K562 (cell line): Measurements from ENCODE around the gene PTPRG. TPM values are rescaled to one million over a fixed set of nuclear protein-coding genes. Genes with fewer than 3 reads are reported as not detected.

Experiments
- ATAC-seq: fragments of 200-7000 bp; cut with Tn5 transposase; 3 replicates; pipeline ENCODE4 v1.9.1; 2020; ENCODE audit warnings: moderate library complexity
- BruUV-seq: library from RNA; stranded (reverse); fragments of 400-500 nt; replicated peaks from 2 replicates; lab custom pipeline; 2021; lab: Mats Ljungman, UMichigan
- CTCF ChIA-PET: fragments of 300-600 bp; formaldehyde crosslinking; extraction: SDS; loops from one replicate; lab custom pipeline; 2021; ENCODE audit warnings: low intra/inter-chr PET ratio; lab: Yijun Ruan, JAX
- POLR2A ChIA-PET: fragments of 300-600, 350-650 bp; sonication (Branson Sonifier 250); formaldehyde crosslinking; extraction: SDS; loops from one replicate; lab custom pipeline; 2021; ENCODE audit warnings: antibody characterized with exemption, inconsistent platforms; lab: Yijun Ruan, JAX
- DNase-seq, 4 experiments: peaks; one replicate each; pipeline versions ENCODE4 v3.0.0 to v3.0.0-alpha.2; 2011 to 2018; ENCODE audit warnings: low spot score in 3 of 4, mixed read lengths in 3 of 4; ENCODE audit errors: extremely low read depth in 1 of 4
- FAIRE-seq: peaks from 2 replicates; lab custom pipeline; 2011; peaks lifted over from hg19 to GRCh38; lab: Jason Lieb, UNC
- H2AFZ ChIP-seq: 2 replicates; pipeline ENCODE4 v1.6.0; 2011; ENCODE audit warnings: low read depth, low read length, control low read depth, inconsistent platforms
- H3K27ac ChIP-seq: fragments of 200-600 bp; 3 replicates; pipeline ENCODE4 v1.8.0; 2011; ENCODE audit warnings: low read depth, mild to moderate bottlenecking, control low read depth, inconsistent platforms, low read length, moderate library complexity, mixed read lengths; ENCODE audit errors: extremely low read depth
- H3K27me3 ChIP-seq, 2 experiments: fragments of 300-600 bp in 1 of 2; 2 replicates in 1 of 2; 3 replicates in 1 of 2; pipeline versions ENCODE4 v1.6.0 to v1.8.0; 2011; ENCODE audit warnings: inconsistent platforms in 2 of 2, low read length in 2 of 2, mild to moderate bottlenecking in 1 of 2, mixed read lengths in 1 of 2, moderate library complexity in 1 of 2; ENCODE audit not compliant: control insufficient read depth in 2 of 2, insufficient read depth in 2 of 2
- H3K36me3 ChIP-seq: fragments of 300-600 bp; 3 replicates; pipeline ENCODE4 v1.8.0; 2011; ENCODE audit warnings: mild to moderate bottlenecking, low read length, inconsistent platforms; ENCODE audit not compliant: control insufficient read depth, insufficient read depth
- H3K4me1 ChIP-seq, 2 experiments: fragments of 200-600 bp in 1 of 2; replicated peaks in 1 of 2; 2 replicates in 1 of 2; 3 replicates in 1 of 2; pipeline versions ENCODE4 v1.5.1 to v1.8.0; 2011; ENCODE audit warnings: inconsistent platforms in 2 of 2, low read length in 2 of 2, mild to moderate bottlenecking in 1 of 2, mixed read lengths in 1 of 2, moderate library complexity in 1 of 2; ENCODE audit not compliant: control insufficient read depth in 2 of 2, insufficient read depth in 2 of 2
- H3K4me2 ChIP-seq: 2 replicates; pipeline ENCODE4 v1.6.1; 2011; ENCODE audit warnings: low read length, control low read depth, inconsistent platforms, mixed read lengths; ENCODE audit not compliant: insufficient read depth
- H3K4me3 ChIP-seq: fragments of 200-600 bp; sonication (generic), shearing (Covaris generic); 2 replicates; pipeline ENCODE4 v1.5.1; 2016; ENCODE audit warnings: control low read depth, inconsistent platforms
- H3K79me2 ChIP-seq: fragments of 200-600 bp; 3 replicates; pipeline ENCODE4 v1.8.0; 2011; ENCODE audit warnings: low read length, inconsistent platforms; ENCODE audit not compliant: control insufficient read depth, insufficient read depth
- H3K9ac ChIP-seq, 2 experiments: 2 replicates each; pipeline versions ENCODE4 v1.6.0 to v1.6.1; 2011; ENCODE audit warnings: low read depth in 2 of 2, low read length in 2 of 2, control low read depth in 1 of 2, inconsistent platforms in 1 of 2, mild to moderate bottlenecking in 1 of 2, mixed read lengths in 1 of 2; ENCODE audit not compliant: insufficient read depth in 1 of 2
- H3K9me1 ChIP-seq: one replicate; pipeline ENCODE4 v1.6.0; 2011; ENCODE audit warnings: inconsistent platforms, mild to moderate bottlenecking, low read length, moderate library complexity; ENCODE audit not compliant: control insufficient read depth, insufficient read depth
- H3K9me3 ChIP-seq: replicated peaks from 2 replicates; pipeline ENCODE4 v1.5.1; 2011; ENCODE audit warnings: low read depth, low read length, inconsistent platforms; ENCODE audit not compliant: control insufficient read depth, insufficient read depth
- H4K20me1 ChIP-seq: replicated peaks from 2 replicates; pipeline ENCODE4 v1.6.1; 2011; ENCODE audit warnings: low read length, inconsistent platforms, mixed read lengths; ENCODE audit not compliant: control insufficient read depth, insufficient read depth
- CTCF ChIP-seq, 3 experiments: IDR thresholded peaks in 2 of 3; conservative IDR thresholded peaks in 1 of 3; 2 replicates each; pipeline ENCODE4 v1.5.1; 2011 to 2012; ENCODE audit warnings: low read length in 3 of 3, mild to moderate bottlenecking in 3 of 3, control low read depth in 2 of 3, improper control_type of control experiment in 1 of 3, inconsistent platforms in 1 of 3, low read depth in 1 of 3, mixed read lengths in 1 of 3, moderate library complexity in 1 of 3; ENCODE audit not compliant: insufficient read depth in 2 of 3
- ZBTB11 ChIP-seq, 3 experiments: fragments of 200-800 bp in 1 of 3; fragments of 250-450 bp in 1 of 3; fragments of 450-650 bp in 1 of 3; sonication (Bioruptor Pico) in 1 of 3; sonication (Bioruptor generic) in 1 of 3; formaldehyde crosslinking in 1 of 3; IDR thresholded peaks; 2 replicates each; pipeline versions ENCODE4 v1.6.1 to v1.8.0; 2016 to 2022; ENCODE audit warnings: mild to moderate bottlenecking in 2 of 3, missing genetic modification characterization in 2 of 3, missing compliant biosample characterization in 1 of 3, moderate library complexity in 1 of 3
- WGBS: fragments of 100-300 bp; shearing (Covaris generic); methylation state at CpG from one replicate; pipeline ENCODE4 v1.1.6; 2016; ENCODE audit warnings: low coverage, mixed read lengths; ENCODE audit not compliant: insufficient coverage; ENCODE audit errors: missing lambda C conversion rate; 5-methylcytosine and 5-hydroxymethylcytosine counted together
- in situ Hi-C: fragments of 300-500 bp; cut with MboI; formaldehyde crosslinking; loops from 4 replicates; pipeline ENCODE4 v1.15.0; 2018; ENCODE audit warnings: inconsistent platforms, mixed read lengths
- intact Hi-C: fragments of 100-400 bp; cut with micrococcal nuclease; formaldehyde crosslinking; loops from 2 replicates; pipeline ENCODE4 v1.14.2; 2022
- polyA plus RNA-seq, 8 experiments: library from polyadenylated mRNA; depleted of rRNA in 4 of 8; stranded (reverse) in 5 of 8; unstranded in 3 of 8; fragments of >200 nt; fragmentation: Nextera tagmentation in 2 of 8; fragmentation: Illumina TruSeq in 1 of 8; extraction: Ambion mirVana in 2 of 8; extraction: Trizol in 1 of 8; gene quantifications; 2 replicates each; pipeline versions ENCODE4 v1.2.1 to v1.2.3, GENCODE V29; 2011 to 2014; ENCODE audit warnings: inconsistent platforms in 1 of 8, missing spikeins in 1 of 8
- total RNA-seq, 7 experiments: library from RNA; depleted of rRNA in 6 of 7; stranded (reverse); fragments of >200 nt in 6 of 7; fragmentation: Illumina TruSeq in 2 of 7; extraction: Trizol in 2 of 7; gene quantifications; 2 replicates each; pipeline versions ENCODE4 v1.2.1 to v1.2.3, GENCODE V29; 2011 to 2021; ENCODE audit warnings: low replicate concordance in 1 of 7

The PTPRG gene
- total and polyA plus RNA-seq, 9 of the 15 experiments (the other 6 are each of a cell fraction or from before 2014, with no cell fraction given): 0.16 TPM; not detected in 8

GRCh38 chr3:61990327-61991027, 429.1 kb downstream of the PTPRG start:
- POLR2A ChIA-PET: no interaction called here
- Histone ChIP-seq H3K27ac (no peak overlapping the region), H2AFZ (no peak overlapping the region), H3K27me3 (no peaks in the 10 kb centered on the region), H3K9me3 (no peaks in the 10 kb centered on the region), H3K9ac (no peak overlapping the region), H3K4me3 (no peak overlapping the region), H3K4me2 (no peak overlapping the region), H3K4me1 (no peaks in the 10 kb centered on the region), H4K20me1 (no peaks in the 10 kb centered on the region), H3K9me1 (no peaks in the 10 kb centered on the region), H3K79me2 (no peaks in the 10 kb centered on the region), H3K36me3 (no peaks in the 10 kb centered on the region)
- DNase-seq (no peak), ATAC-seq (no peak), FAIRE-seq (no peak)
- CTCF ChIA-PET: no interaction called here
- intact Hi-C loops: no loop called here
- 2% methylated on average over 4 of the region's 4 CpGs for WGBS
- no TSS peak for BruUV-seq
- TF ChIP-seq ZBTB11 (CRISPR knock-in tag; IDR thresholded peaks at IDR 0.05) (peak in 1 of 3 experiments; percentile 13; a peak in 1 of 6 replicates), CTCF (IDR thresholded peaks at IDR 0.05 in 2 of 3, conservative IDR thresholded peaks at IDR 0.05 in 1 of 3; ENCODE audit: insufficient read depth in 2 of 3, low read depth in 1 of 3, low read length in 3 of 3) (no peak)
- in situ Hi-C loops: no loop called here
